HEK293T (cell line): ENCODE measurements around the gene PPARGC1A.

Experiments
- ELF4 ChIP-seq: fragments of 450-650 bp; IDR thresholded peaks from 2 replicates; pipeline ENCODE4 v1.6.1; 2017; ENCODE audit warnings: antibody characterized with exemption
- FOXA1 ChIP-seq: fragments of 450-650 bp; IDR thresholded peaks from 2 replicates; pipeline ENCODE4 v1.6.1; 2016; ENCODE audit warnings: mild to moderate bottlenecking
- FOXM1 ChIP-seq: fragments of 450-650 bp; IDR thresholded peaks from 2 replicates; pipeline ENCODE4 v1.6.1; 2017; ENCODE audit warnings: mild to moderate bottlenecking, borderline replicate concordance
- SP1 ChIP-seq: fragments of 450-650 bp; IDR thresholded peaks from 2 replicates; pipeline ENCODE4 v1.6.1; 2017
- ZNF384 ChIP-seq: fragments of 450-650 bp; IDR thresholded peaks from 2 replicates; pipeline ENCODE4 v1.6.1; 2016

DNA sequence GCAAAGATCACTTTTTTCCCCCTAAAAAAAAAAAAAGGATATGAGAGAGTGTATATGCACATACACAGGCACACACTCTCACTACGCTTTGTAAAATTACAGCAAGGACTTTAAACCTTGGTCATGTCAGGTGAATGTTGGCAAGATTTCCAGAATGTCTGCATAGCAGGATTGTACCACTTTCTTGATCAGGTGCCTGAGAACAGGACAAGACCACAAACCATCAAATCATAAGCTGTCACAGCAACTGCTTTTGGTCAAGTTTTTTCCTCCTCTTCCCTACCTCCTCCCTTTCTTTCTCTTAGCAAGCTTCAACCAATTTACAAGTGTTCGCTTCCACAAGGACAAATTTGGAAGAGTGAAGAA is 15.3 kb downstream of the PPARGC1A start:
- TF ChIP-seq SP1 (no peak), ZNF384 (no peak), ELF4 (no peak), FOXA1 (no peak), FOXM1 (no peak)
